NCI-H446 treated with DMSO at 0.1 percent for 48 hours (cell line): ENCODE data around the gene RNF112.

Experiments
- DNase-seq: peaks from one replicate; lab custom pipeline; 2025; lab: John Stamatoyannopoulos, UW

RNF112 gene

GRCh38 chr17:19374136-19374535 is 36.9 kb upstream of the RNF112 start:
- no peak for DNase-seq

GRCh38 chr17:19375732-19376131 is 35.3 kb upstream of the RNF112 start:
- DNase-seq, result no peak

- no peak for DNase-seq
These were observed 34.2 kb upstream of the RNF112 start for GRCh38 chr17:19376811-19377210.

- peak; percentile 97 for DNase-seq
These were observed 33.2 kb upstream of the RNF112 start for GRCh38 chr17:19377602-19378415.

GRCh38 chr17:19378416-19379360 is 32.3 kb upstream of the RNF112 start, which contains the start of gene MAPK7:
Gene MAPK7 (plus strand): TSS chr17:19378498. CDS start chr17:19378901, 403 bp downstream.
- DNase-seq, result no peak

- no peak for DNase-seq
These were observed 31.5 kb upstream of the RNF112 start for GRCh38 chr17:19379361-19380065.

GRCh38 chr17:19380481-19381301 is 30.3 kb upstream of the RNF112 start:
- no peak for DNase-seq

GRCh38 chr17:19381361-19381740 is 29.7 kb upstream of the RNF112 start:
- DNase-seq, result no peak

GRCh38 chr17:19381741-19382444 is 29.1 kb upstream of the RNF112 start:
- no peak for DNase-seq

- DNase-seq, result no peak
These were observed 28.2 kb upstream of the RNF112 start for GRCh38 chr17:19382531-19383444.

- no peak for DNase-seq
These were observed 27.2 kb upstream of the RNF112 start for GRCh38 chr17:19383681-19384470.

GRCh38 chr17:19384723-19385391 is 26.2 kb upstream of the RNF112 start:
- peak; percentile 84 for DNase-seq

- DNase-seq, result no peak
These were observed 25.5 kb upstream of the RNF112 start for GRCh38 chr17:19385521-19385983.

- DNase-seq, result no peak
These were observed 24.7 kb upstream of the RNF112 start for GRCh38 chr17:19386051-19386929.

- DNase-seq, result peak; percentile 99
These were observed 23.8 kb upstream of the RNF112 start, which contains the start of gene MFAP4 for GRCh38 chr17:19386974-19387920. Gene MFAP4 (minus strand): TSS chr17:19387190. CDS start chr17:19387155, 35 bp downstream.
